HG03460 (cell line): Measurements from ENCODE around the gene GBGT1.

Experiments
- ATAC-seq: cut with Tn5 transposase; IDR thresholded peaks from one replicate; pipeline ENCODE4 v1.9.1; 2021; ENCODE audit not compliant: unreplicated experiment

The GBGT1 gene

DNA sequence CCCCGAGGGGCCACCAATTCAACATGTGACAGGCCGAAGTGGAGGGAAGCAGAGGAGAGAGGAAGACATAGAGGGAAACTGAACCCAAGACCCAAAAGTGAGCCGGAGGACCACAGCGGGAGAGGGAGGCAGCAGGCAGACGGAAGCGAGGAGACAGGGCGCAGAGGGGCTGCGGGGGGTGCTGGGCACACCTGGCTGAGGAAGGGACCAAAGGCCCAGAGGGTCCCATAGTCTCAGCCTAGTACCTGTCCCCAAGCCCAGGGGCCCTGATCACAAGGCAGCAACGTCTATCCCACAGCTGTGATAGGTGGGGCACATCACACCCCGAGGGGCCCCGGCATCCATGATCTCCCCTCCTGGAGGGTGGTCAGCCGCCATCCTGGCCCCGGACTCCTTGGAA lies 35.6 kb downstream of the GBGT1 start:
- ATAC-seq = no peak

DNA sequence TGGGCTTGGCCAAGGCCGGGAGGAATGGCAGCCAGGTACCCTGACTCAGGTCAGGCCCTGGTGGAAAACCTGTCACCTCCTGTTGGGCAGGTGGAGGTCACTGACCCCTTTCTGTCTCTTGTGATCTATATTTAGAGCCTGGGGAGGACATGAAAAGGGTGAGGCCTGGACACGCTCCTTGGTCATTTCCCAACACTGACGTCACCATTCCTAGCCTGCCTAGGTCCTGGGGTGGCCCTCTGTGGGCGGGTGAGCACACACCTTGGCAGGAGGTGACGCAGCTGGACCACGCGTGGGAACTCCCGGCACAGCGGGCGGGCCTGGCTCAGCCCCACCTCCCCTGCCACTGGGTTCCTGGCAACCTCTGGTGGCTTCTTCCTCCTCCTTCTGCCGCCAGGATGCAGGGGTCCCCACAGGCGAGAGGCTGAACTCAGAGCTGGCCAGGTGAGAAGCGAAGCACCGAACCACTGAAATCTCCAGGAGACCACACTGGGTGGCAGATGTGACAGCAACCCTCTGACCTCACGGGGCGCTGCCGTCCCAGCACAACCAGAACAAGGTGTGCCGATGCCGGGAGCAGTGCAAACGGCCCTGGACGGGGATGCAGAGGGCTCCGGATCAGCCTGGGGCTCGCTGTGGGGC lies 36.3 kb downstream of the GBGT1 start:
- no peak for ATAC-seq

DNA sequence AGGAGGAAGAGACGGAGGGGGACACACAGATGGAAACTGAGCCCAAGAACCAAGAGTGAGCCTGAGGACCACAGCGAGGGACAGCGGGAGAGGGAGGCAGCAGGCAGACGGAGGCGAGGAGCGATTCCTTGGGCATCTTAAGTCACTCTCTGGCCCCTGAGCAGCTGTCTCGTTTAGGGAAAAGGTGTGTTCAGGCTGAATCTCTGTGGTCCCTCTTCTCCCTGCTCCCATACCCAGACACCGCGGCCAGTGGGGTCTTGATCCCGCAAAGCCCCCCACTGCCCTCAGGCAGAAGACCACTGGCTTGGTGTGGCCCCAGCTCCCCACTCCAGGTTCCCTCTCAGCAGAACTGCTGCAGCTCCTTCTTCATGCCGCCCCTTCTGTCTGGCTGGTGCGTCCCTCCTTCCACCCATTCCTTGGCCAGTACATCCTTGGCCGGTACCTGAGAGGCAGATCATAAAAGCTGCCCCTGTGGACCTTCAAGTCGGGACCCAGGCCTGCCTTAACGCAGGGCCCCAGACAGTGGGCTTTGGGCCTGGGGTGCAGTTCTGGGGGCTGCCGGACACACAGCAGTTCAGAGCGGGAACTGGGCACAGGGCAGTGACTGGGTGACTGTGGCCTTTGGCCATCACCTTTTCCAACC lies 36.9 kb downstream of the GBGT1 start:
- no peak for ATAC-seq

DNA sequence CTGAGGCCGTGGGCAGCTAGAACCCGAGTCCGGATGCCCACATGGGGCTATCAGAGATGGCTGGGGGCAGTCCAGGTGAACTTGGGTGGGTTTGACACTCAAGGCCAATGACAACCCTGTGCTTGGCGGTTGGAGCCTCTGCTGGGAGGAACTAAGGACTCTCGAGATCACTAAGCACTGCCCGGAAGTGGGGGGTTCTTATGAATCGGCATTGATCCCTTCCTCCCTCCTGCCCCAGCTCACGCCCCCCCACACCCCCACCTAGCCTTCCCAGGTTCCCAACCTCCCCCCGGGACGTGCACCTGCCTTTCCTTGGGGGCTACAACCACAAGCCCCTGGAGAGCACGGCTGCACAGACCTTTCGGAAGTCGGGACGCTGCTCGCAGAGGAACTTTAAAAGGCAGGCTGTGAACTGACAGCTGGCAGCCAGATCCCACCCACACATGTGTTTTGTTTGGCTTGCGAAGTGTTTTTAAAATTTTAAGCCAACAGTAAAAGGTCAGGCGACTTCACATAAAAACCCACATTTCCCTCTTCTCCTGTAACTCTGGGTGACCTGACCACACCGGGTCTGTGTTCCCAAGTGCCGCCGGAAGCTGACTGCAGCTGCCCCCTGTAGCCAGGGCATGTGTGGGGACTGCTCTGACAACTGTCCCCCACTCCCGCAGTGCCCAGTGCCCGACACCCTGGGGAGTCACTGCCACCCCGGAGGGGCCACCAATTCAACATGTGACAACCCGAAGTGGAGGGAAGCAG lies 37.6 kb downstream of the GBGT1 start:
- ATAC-seq = no peak

DNA sequence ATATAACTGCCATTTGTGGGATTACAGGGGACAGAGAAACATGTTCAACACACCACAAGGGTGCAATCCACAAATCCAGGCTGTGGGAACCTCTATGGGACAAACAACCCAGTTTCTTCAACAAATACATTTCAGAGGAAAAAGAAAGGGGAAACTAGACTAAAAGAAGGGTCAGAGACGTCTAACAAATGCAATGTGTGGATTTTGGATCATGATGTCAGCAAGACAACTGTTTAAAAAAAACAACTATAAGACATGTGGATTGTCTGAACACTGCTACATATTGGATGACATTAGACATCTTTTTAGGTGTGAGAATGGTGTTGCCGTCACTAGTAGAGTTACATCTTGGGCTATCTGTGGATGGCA lies 38.8 kb downstream of the GBGT1 start:
- no peak for ATAC-seq

DNA sequence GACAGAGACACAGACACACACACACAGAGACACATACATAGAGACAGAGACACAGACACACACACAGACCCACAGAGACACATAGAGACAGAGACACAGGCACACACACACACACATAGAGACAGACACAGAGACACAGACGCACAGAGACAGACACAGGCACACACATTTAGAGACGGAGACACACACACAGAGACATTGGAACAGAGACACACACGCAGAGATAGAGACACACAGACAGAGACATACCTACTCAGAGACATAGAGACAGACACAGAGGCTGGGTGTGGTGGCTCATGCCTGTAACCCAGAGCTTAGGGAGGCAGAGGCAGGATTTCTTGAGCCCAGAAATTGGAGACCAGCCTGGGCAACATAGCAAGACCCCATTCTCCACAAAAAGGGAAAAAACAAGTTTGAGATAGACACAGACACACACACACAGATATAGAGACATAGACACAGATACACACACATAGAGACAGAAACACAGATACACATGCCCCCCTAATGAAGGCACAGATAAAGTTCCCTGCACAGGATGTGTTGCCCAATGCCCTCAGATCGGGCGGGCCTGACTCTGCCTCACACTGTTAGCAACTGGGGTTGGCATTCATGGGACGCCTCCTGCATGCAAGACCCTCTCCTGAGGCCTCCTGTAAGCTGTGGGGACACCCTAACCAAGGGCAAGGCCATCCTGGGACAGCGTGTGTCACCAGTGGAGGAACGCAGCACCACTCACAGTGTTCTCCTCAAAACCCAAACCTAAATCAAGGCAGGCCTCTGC lies 39.4 kb downstream of the GBGT1 start:
- ATAC-seq = no peak

DNA sequence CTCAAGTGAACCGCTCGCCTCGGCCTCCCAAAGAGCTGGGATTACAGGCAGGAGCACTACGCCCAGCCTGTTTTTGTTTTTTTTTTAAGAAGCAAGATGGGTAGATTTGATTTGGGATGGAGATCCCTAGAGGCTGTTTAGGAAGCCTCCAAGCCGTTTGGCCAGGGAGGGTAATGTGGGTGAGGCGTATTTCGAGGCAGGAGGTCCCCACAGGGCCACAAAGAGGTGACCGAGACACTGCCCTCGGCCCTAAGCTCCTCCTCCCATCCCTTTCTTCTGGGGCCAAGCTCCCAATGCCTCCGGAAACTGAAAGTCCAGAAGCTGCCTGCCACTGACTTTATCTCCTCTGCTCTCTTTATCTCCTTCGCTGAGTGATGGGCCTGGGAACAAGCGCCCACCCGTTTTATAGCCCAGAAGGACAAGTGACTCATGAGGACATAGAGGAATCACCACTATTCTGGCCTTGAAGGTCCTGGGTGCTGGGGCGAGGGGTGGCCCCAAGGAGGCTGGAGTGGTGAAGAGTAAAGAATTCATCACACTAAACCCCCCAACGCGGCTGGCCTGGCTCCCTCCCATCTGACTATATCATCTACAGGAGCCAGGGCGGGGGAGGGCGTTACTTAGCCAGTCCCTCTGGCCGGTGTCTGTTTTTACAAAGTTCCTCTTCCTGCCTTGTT lies 40.6 kb downstream of the GBGT1 start:
- ATAC-seq = no peak

DNA sequence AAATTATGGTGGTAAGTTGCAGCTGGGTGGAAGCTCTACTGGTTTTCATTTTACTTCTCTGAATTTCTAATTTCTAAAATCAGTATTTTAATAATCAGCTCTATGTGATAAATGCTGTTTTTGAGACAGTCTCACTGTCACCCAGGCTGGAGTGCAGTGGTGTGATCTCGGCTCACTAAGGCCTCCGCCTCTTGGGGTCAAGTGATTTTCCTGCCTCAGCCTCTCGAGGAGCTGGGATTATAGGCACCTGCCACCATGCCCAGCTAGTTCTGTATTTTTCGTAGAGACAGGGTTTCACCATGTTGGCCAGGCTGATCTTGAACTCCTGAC lies 41.1 kb downstream of the GBGT1 start:
- no peak for ATAC-seq

DNA sequence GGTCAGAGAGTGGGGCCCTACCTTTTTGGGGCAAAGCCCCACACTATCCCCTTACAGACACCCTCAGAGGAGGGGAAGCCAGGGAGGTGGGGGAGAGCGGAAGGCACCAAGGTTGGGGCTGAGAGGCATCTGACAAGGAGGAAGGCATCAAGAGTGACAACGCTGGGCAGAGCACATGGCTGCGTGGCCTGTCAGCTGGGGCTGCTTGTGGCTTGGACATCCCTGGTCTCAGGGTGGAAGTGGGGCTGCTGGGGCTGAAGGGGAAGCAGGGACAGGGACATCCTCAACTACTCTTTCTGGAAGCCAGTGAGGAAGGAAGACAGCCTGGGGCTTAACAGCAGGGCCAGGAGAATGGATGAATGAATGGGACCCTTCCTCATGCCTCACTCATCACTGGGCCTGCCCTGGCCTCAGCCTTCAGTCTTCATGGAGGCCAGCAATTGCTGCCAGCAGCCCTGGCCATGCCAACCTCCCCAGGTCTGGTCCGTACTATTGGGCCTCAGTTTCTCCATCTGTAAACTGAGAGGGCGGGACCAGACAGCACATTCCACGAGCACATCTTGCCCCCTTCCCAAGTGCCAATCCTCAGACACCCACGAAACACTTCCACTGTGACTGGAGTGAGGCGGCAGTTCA lies 41.7 kb downstream of the GBGT1 start:
- ATAC-seq = peak; percentile 1

DNA sequence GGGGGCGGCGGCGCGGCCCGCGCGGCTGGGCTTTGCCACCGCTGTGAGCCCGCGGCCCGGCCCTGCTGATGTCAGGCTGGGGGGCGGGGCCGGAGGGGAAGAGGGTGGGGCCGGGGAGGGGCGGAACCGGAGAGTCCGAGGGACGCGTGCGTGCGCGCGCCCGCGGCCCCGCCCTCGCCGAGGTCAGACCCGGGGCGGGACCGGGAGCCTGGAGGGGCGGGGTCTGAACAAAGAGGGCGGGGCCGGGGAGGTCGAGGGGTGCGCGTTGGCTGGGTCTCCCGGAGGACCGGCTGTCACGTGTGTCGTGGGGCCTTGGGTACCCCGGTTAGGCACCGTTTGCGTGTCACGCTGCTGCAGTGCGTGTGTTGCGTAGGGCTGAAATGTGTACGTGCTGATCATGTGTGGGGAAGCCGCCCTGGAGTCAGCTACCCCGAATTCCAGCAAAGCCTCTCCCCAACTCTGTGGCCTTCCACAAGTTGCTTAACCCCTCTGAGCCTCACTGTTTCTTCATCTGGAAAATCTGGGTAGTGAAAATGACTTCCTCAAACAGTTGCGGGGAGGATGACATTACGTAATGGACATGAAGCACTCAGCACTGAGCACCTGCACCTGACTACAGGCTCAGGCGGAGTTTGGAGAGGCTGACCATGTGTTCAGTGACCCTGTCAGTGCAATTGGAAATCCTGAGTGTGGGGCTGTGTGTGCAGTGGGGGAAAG lies 42.4 kb downstream of the GBGT1 start, which contains the start of gene RALGDS:
TSS of gene RALGDS (minus strand) at position 43 of the 717 bp plus-strand sequence. CDS start 86 bp downstream, outside the sequence.
- peak; percentile 56 for ATAC-seq

DNA sequence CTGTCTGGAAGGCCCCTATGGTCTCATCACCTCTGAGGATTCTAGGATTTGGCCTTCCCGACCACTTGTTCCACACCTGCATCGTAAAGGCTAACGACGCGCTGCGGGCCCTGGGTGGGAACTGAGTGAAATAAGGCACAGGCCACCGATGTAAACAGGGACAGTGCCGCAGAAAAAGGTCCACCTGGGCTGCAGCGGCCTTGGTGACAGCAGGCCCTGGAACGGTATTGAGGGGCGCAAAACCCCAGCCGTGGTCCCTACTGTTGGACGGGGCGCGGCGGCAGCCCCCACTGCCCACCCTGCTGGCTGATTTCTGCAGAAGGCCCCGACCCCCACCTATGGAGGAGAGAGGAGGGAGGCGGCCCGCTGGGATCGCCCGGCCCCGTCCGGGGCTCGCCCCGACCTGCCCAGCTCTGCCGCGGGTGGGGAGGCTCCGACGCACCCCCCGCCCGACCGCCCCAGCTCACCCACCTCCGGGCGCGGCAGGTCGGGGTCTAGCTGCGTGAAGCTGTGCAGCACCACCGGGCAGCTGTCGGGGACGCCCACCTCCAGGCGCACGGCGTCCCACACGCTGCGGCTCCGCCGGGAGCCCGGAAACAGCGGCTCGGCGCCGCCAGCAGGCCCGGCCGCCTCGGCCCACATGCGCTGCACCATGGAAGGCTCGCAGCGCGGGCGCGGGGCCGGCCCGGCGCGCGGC lies 43.1 kb downstream of the GBGT1 start:
- peak; percentile 5 for ATAC-seq

DNA sequence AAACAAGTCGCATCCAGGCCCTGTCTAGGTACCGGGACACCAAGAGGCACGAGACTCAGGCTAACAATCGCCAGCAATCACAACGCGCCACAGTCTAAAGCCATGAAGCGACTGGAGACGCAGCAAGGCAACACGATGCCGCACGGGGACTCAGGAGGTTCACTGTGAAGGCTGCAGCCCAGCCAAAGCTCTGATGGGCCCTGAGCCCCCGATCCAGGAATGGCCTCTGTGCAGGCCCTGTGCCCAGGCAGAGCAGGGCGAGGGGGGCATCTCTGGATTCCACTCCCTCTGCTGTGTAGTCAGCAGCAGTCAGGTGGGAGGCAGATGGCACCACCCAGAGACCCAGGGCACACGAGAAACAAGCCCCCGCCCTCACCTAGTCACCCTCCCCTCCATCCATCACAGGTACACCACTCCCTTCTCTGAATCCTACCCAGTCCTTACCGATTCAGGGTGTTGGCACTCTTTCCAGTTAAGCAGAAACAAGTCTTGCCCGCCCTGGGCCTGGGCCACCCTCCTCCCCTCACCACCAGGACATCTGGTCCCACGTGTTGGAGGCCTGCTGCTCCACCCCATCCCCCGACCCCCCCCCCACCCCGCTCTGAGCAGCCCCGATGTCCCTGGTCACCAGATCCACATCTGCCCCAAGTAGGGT lies 43.7 kb downstream of the GBGT1 start:
- ATAC-seq = no peak

DNA sequence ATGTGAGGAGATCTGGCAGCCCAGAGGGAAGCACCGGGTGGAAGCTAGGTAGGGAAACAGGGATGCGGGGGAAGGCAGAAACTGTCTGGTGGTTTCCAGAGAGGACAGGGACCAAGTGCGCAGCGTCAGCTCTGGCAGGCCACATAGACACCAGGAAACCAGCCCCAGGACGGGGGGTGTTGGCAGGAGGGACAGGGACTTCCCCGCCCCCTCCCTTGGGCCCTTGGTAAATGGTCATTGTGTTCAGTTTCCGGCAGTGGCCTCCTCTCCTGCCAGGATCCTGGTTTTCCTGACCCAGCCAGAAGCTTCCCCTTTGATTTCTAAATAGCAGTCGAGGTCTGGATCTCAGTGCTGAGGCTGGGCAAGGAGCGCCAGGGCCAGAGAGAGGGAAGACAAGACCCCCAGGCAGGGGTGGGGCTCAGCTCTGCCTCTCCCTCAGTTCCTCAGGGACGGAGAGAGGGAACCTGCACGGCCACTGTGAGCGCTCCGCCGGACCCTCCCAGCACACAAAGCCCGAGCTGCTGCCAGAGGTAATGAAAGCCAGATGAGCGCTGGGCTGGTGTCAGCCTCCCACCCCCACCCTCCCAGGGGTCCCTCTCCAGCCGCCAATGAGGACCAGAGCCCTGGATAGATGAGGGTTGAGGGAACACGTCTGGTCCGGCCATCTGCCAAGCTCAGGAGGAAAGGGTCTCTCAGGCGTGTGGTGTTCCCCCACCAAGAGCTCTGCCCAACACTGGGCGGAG lies 44.4 kb downstream of the GBGT1 start:
- ATAC-seq = no peak

DNA sequence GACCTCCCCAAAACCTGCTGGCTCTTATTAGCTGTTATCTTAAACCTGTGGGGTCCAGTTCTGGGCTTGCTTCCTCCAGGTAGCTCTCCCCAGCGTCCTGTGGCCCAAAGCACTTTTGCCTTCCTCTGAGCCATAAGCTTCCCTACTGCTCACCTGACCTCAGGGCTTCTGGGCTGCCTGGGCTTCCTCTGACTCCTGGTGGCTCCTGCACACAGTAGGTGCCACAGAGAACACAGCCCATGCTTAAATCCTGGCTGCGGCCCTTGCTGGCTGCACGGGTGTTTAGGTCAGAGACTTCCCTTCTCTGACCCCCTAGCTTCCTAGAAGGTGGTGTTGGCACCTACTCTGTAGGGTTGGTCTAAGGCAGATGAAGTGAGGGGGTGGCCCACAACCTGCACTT lies 45.1 kb downstream of the GBGT1 start:
- ATAC-seq = no peak

DNA sequence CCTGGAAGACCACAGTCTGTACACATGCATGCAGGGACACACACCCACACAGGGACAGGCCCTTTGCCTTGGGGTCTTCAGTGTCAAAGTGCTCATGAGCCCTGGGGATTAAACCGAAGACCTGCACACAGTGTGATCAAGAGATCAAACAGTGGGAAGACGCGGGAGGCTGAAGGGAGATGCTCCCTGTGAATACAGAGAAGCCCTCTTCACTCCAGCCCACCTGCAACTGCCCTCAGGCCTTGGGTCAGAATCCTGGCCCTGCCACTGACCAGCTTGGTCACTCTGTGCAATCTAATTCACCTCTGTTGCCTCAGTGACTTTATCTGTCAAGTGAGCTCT lies 45.6 kb downstream of the GBGT1 start:
- no peak for ATAC-seq

DNA sequence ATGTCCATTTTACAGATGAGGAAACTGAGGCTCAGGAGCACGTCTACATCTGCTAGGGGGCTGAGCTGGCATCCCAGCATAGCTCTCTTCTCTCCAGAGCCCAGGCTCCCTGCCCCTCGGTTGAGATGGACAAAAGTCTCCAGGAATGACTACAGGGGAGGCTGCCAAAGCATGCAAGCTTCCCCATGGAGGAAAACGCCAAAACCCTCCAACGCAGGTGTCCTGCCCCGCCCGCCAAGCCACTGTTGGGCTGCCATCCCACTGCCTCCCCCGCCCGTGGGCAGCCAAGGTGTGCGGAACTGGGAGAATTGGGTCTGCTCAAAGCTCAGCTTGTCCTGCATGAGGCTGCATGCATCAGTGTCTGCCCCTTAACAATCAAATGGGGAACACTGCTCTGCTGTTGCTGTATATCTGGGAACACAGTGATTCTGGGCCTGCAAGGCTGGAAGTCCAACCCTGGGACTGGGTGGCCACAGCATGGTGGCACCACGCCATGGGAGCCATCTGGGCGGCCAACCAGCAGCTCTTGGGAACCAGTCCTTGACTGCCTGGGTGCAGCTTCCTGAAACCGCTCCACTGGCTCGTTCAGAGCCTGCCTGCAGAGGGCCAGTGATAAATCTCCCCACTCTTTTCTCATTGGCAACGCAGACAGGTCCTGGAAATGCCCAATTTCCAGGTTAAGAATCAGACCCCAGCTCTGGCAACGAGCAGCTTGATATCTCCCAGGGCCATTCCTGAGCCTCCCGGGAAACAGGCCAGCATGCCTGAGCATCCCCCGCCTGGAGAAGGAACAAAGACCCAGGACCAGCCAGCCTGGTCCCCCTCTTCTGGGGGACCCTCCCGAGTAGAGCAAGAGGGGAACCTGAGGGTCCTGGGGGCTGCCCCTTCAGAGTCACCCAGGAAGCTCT lies 46.2 kb downstream of the GBGT1 start:
- no peak for ATAC-seq
